ENCODE results near the gene MAK.
"Not testable (repeated sequence)": the region's sequence is repeated elsewhere in the genome, so short reads cannot be mapped to it uniquely, and the experiment has no call there.

The MAK gene

DNA sequence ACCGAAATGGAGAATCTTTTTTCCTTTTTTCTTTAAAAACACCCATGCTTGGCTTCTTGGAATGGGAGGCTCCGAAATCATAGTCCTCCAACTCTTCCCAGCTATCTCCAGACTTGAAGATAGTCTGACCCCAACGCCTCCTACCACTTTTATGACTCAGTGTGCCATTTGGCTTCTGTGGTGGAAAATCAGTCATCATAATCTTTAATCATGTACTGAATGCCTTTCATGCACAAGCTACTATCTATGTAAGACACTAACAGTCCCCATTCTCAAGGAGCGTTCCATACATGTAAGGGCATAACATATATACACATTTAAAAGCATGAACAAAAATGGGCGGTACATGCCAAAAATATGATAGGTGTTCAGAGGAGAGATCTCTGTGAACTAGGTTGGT, 46.7 kb downstream of the MAK start:
- DNase-seq (ENCODE audit: low spot score), result no peak

DNA sequence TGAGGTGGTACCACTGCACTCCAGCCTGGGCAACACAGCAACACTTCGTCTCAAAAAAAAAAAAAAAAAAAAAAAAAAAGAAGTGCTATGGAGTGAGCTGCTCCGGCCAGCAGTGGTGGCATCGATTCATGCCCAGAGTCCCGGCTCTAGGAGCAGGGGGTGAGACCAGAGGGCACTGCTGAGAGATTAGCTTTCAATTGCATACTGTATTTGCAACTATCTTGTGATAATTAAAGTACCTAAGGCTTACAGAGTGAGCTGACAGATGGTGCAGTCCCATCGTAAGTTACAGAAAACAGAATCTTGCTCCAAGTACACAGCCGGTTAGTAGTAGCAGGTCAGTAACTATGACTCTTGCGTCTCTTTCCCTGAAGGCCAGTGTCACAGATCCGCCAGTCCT, 59.3 kb downstream of the MAK start:
- DNase-seq (ENCODE audit: low spot score), result no peak

DNA sequence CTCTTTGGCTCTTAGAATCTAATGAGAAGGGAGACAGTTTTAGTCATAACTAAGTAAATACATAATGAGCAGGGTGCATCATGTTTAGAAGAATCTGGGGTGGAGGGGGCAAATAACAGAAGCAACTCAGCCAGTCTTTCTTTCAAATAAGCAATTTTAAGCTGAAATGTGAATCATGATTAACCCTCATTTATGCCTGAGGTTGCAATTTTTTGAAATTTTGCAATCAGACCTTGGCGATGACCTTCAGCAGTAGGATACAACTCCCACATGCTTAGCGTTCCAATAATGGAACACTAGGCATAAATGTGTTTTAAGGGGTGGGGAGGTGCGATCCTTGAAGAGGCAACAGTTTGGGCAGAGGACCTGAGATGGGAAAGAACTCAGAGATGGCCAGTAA, 60.1 kb downstream of the MAK start:
- no peak for DNase-seq (ENCODE audit: low spot score)

DNA sequence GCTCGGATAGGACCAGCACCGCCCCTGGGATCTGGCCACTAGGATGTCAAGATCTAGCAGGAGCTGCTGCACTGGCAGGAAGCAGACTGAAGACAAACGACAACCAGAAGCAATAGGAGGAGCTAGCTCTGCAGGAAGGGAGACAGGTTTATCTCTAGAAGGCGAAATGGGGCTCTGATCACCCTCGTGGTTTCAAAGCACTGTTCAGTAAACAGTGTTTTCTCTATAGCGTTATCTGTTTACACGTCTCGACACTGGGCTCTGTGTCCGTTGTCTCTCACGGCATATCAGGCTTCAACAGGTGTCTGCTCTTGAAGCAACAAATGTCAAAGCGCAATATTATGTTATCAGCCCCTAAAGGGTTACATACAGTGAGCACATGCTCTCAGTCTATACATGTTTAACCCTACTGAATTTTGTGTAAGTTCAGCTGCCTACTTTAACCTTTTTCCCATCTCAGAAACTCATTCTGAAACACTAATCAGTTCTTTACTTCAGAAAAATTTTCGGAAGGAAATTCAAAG, 66.9 kb downstream of the MAK start:
- no peak for DNase-seq (ENCODE audit: low spot score)

DNA sequence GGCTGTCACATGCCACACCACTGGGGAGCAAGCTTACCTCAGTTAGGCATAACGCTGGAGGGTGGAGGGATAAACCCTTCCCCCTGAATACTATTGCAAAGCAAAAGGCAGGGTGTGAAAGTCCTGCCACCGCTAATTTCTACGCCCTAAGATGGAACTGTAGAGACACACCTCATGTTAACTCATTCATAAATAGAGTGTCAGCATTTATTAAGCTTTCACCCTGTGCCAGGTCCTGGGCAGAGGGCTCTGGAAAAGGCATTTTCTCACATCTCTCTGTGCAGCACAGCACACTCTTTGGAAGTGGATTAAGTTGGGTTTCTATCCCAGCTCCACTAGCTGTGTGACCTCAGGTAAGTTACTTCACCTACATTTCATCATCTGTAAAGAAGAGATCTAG, 68.9 kb downstream of the MAK start:
- no peak for DNase-seq (ENCODE audit: low spot score)

DNA sequence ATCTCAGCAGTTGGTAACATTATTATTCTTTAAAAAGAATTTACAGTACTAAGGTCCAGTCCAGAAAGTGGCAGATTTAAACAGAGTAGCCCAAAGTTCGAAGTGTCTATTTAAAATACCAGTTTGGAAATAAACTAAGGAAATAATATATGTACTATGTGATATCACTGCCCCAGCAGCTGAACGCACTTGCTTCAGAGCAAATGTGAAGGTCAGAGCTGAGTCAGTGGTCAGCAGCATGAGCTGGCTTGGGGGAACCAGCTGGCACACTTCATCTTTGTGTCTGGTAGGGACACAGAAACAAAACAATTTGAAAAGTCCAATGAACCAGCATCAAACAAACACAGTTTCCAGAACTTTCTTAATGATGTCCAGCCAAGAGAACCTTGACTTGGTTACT, 75.3 kb downstream of the MAK start:
- no peak for DNase-seq (ENCODE audit: low spot score)

DNA sequence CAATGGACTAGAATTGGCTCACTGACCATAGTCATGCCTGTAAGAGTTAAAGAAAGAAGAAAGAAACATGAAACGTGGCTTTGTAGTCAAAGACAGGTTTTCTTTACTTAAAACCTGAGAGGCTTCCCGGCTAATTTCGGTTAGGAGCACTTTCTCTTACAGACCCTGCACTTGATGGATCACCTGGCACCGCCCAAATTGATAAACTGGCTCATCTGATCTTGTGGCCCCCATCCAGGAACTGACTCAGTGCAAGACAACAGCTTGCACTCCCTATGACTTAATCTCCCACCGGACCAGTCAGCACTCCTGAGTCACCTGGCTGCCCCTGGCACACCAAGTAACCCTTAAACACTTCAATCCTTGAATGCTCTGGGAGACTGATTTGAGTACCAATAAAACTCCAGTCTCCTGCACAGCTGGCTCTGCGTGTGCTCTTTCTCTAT, 78.4 kb downstream of the MAK start:
- DNase-seq (ENCODE audit: low spot score), result peak; percentile 16

DNA sequence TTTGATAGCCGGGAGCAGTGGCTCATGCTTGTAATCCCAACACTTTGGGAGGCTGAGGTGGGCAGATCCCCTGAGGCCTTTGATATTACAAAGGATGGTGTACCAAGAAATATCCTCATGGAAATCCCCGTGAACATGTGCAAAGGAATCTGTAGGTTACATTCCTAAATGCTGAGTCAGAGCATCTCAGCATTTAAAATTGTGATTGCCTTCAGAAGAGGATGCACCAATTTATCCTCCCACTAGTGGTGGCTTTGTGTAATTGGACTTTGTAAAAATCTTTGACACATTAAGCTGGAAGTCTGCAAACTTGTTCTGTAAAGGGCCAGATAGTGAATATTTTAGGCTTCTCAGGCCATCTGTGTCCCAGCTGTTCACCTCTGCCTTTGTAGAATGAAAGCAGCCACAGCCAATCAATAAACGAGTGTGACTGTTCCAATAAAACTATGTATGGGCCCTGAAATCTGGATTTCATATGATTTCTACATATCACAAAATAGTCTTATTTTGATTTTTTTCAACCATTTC, 79.0 kb downstream of the MAK start:
- peak; percentile 48 for DNase-seq (ENCODE audit: low spot score)

DNA sequence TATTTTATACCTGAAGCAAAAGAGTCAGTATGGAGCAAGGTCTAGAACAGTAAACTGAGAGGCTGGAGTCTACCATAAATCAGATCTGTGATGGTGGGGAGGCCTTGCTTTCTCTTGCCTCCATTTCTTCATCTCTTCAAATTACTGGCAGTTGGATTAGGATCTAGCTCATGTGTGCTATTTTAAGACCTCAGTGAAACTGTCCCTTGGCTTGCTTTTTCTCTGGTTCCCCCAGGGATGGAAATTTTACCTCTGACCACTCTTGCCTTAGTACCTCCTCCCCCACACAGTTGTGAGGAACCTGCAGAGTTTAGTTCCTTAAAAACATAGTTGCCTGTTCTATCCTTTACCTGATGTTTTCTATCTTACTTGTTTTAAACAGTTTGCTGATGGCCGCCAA, 82.3 kb downstream of the MAK start:
- DNase-seq (ENCODE audit: low spot score), result no peak

DNA sequence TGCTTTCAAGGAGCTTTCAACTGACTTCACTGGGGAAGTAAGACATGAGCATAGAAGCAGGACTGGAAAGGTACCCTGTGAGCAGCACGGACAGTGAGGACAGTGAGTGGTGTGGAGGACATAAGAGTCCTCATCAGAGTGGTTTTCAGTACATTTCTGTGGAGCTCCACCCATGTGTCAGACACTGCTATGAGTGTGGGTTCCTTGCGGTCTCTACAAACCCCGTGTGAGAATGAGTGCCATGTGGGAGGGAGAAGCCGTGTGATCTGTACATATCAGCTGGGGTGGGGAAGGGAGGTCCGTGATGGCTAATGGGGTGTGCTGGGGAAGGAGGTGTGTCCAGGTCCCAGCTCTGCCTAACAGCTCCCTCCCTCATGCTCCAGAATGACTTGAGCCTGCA, 86.6 kb downstream of the MAK start:
- DNase-seq (ENCODE audit: low spot score), result not testable (repeated sequence)

DNA sequence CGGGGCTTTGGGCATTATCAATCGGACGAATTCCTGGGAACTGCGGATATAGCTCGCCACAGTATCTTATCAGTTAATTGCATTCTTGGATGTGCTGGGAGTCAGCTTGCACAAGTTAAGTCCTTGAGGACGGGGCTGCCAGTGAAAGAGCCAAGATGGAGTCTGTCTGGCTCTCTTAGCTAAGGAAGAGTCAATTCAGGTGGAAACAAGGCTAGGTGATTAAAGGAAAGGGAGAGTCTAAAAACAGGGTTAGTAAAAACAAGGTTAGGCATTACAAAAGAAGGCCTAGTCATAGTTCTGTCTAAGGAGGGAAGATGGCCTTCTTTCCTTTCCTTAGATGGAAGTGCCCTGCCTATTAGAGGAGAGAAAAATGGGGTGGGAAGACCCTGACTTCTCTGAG, 87.8 kb downstream of the MAK start:
- DNase-seq (ENCODE audit: low spot score), result not testable (repeated sequence)

DNA sequence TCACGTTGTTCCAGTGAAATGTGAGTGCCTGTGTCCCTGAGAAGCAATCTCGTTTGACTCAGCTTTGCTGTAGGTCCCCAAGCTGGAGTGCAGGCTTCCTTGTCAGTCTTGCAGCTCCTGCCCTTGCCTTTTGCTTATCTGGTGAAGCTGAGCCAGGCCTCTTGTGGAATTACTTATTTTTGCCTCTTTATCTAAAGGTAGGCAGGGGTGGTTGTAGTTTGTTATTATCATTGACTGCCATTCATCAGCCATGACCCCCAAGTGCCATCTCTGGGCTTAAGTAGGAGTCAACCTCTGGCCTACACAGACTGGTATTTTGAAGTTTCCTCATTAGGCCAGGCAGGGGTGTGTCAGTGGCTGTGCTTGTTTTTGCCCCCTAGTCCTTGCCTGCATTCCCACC, 88.6 kb downstream of the MAK start:
- no peak for DNase-seq (ENCODE audit: low spot score)

DNA sequence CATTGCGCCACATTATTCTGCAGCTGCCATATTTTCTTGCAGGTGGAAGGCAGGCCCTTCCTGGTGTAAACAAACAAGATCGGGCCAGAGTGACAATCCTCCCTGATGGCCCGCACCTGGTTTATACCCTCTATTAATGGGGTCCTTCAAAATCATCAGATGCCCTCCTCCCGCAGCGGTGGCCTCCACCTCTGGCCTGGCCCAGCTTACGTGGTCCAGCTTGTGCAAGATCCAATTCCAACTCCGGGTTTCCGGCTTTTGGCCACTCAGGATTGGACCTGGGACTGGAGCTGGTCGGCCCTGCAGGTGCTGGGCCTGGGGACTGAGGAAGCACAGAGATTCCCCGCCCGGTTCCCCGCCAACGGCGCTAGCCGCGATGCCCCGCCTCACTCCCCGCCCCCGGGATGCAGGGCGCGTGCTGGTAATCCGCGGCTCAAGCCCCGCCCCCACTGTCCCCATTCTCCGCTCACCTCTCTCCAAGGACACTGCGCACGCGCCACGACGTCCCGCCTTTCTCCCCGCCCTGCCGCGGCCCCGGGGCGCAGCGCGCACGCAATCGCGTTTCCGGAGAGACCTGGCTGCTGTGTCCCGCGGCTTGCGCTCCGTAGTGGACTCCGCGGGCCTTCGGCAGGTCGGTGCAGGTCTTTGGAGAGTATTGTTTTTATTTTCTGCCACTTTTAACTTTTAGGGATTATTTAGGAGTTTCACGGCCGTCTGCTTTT, 90.9 kb downstream of the MAK start, which contains the start of gene TMEM14B:
TMEM14B (plus strand) TSS at position 555 of the 722 bp plus-strand sequence. CDS start 1,441 bp downstream, outside the sequence.
- DNase-seq (ENCODE audit: low spot score), result peak; percentile 98

DNA sequence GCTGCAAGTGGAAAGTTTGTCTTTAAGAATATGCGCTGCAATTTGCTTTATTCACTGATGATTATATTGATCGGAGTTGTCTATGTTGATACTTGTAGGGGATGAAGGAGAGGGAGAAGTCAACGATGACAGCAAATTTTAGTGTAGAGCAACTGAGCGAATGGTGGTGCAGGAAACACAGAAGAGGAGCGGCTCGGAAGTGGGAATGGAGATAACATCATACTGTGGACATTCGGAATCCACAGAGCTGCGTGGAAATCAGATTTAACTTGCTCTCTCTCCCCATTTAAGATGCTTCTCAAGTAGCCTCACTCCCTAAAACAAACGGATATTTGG, 91.5 kb downstream of the MAK start:
- no peak for DNase-seq (ENCODE audit: low spot score)

DNA sequence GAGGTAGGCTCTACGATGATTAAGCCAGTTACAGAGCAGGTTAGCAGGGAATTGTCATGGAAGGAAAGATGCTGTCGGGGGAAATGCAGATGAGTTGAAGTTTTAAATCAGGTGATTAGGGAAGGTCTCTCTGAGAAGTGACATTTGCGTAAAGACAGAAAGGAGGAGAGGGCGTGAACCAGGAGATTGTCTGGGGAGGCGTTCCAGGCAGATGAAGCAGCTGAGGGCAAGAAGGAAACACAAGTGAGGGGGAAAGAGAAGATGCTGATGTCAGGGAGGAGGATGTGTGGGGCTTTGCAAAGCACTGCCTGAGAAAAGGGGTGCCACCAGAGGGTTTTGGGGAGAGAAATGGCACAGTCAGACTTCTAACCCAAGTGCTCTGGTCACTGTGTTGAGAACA, 93.2 kb downstream of the MAK start:
- DNase-seq (ENCODE audit: low spot score), result no peak

DNA sequence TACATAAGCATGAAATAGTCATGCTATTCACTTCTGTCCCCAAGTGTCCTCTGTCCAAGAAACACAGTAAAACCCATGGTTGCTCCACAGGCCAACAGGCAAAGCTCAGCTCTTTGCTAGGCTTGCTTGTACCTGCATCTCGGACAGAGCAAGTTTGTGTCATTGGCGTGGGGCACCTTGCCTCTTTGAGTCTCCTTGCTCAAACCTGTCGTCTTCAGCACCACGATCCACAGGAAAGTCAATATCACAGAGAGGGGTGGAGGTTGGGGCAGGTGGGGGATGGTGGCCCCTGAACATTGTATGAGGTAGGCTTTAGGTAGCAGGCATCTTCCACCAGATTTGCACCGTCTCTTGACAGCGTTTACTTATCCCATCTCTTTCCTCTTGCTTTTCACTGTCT, 94.8 kb downstream of the MAK start:
- no peak for DNase-seq (ENCODE audit: low spot score)

DNA sequence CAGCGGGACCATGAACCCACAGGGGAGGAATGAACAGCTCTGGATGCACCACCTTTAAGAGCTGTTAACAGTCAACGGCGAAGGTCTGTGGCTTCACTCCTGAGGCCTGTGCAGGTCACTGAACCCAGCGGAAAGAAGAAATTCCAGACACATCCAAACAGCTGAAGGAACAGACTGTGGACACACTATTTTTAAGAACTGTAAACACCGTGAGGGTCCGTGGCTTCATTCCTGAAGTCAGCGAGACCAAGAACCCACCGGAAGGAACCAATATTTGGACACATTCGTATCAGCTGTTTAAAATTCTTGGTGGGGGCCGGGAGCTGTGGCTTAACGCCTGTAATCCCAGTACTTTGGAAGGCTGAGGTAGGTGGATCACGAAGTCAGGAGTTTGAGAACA, 96.1 kb downstream of the MAK start:
- no peak for DNase-seq (ENCODE audit: low spot score)

DNA sequence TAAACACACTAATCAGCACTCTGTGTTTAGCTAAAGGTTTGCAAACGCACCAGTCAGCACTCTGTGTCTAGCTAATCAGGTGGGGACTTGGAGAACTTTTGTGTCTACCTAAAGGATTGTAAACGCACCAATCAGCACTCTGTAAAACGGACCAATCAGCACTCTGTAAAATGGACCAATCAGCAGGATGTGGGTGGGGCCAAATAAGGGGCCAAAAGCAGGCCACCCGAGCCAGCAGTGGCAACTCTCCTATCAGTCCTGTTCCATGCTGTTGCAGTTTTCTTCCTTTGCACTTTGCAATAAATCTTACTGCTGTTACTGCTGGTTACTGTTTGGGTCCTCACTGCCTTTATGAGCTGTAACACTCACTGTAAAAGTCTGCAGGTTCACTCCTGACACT, 96.7 kb downstream of the MAK start:
- not testable (repeated sequence) for DNase-seq (ENCODE audit: low spot score)

DNA sequence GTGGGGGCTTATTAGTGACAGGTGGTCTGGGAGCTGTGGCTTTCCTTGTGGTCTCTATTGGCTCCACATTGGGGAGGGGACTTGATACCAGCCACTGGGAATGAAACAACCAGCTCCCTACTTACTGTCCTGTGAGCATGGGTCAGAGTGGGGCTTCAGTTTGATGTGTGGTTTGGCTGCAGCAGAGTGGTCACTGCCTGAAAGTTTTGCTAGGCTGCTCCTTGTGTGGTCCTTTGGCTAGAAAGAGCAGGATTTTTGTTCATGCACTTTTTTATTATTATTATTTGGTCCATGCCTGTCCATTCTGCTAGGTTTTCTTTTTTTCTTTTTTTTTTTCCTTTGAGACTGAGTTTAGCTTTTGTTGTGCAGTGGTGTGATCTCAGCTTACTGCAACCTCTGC, 98.3 kb downstream of the MAK start:
- no peak for DNase-seq (ENCODE audit: low spot score)

DNA sequence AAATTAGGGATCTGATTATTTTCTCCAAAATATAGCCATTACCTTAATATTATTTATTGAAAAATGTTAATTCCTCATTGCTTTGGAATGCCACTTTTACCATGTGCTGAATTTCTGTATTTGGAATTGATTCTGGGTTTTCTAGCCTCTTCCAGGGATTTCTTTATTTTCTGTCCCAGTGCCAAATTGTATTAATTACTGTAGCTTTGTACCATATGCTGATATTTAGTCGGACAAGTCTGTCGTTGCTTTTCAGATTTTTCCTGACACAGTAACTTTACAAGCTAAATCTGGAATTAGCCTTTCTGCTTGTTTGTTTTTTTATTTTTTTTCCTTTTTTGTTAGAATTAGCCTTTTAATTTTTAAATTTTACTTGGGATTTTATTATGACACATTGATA, 101.6 kb downstream of the MAK start:
- peak; percentile 57 for DNase-seq (ENCODE audit: low spot score)

DNA sequence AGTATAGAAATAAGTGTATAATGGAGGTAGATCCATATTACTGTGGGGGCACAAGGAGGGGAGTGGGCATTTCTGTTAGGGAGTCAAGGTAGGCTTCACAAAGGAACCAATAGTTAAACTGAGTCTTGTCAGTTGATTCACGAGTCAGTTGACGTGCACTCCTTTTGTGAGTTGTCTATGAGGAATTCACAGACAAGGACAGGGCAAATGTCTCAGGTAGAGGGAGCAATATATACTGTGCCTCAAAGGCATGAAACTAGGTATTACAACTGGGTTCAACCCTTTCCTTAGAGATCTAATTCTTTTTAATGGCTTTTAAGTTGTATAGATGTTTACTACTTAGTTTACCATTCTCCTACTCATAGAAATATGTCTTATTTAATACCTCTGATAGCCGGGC, 104.5 kb downstream of the MAK start:
- no peak for DNase-seq (ENCODE audit: low spot score)

DNA sequence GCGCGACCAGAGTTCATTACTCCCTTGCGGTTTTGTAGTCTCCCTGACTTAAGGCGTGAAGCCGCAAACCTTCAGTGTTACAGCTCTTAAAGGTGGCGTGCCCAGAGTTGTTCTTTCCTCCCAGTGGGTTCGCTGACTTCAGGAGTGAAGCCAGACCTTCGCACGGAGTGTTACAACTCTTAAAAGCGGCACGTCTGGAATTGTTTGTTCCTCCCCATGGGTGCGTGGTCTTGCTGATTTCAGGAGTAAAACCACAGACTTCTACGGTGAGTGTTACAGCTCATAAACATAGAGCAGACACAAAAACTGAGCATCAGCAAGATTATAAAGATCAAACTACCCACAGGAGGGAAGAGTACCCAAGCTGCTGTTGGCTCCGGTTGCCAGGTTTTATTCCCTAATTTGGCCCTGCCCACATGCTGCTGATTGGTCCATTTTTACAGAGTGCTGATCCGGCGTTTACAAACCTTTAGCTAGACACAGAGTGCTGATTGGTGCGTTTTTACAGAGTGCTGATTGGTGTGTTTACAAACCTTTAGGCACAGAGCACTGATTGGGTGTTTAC, 105.1 kb downstream of the MAK start:
- DNase-seq (ENCODE audit: low spot score), result no peak

DNA sequence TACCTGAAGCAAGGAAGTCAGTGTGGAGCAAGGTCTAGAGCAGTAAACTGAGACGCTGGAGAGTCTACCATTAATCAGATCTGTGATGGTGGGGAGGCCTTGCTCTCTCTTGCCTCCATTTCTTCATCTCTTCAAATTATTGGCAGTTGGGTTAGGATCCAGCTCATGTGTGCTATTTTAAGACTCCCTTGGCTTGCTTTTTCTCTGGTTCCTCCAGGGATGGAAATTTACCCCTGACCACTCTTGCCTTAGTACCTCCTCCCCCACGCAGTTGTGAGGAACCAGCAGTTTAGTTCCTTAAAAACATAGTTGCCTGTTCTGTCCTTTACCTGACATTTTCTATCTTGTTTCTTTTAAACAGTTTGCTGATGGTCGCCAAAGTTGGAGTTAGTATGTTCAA, 108.1 kb downstream of the MAK start:
- no peak for DNase-seq (ENCODE audit: low spot score)

DNA sequence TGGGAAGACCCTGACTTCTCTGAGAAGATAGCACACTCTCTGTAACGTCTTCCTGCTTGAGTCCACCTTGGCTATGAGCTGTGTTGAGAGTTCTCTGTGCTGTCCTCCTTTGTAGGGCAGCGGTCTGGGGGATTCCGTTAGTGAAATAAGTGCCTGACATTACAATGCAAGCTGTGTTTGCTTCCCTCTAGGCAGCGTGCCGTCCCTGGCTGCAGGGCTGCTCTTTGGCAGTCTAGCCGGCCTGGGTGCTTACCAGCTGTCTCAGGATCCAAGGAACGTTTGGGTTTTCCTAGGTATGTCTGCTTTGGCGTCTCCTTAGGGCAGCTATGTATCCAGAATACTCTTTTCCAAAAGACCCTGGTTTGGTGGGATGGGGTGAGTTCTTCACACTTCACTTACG, 112.6 kb downstream of the MAK start:
- no peak for DNase-seq (ENCODE audit: low spot score)
